GM19238 (cell line): Measurements from ENCODE around the gene TNC.

Experiments used
- DNase-seq: peaks from one replicate; pipeline ENCODE4 v3.0.0; 2011; ENCODE audit warnings: low spot score; ENCODE audit not compliant: insufficient read length

TNC gene

DNA sequence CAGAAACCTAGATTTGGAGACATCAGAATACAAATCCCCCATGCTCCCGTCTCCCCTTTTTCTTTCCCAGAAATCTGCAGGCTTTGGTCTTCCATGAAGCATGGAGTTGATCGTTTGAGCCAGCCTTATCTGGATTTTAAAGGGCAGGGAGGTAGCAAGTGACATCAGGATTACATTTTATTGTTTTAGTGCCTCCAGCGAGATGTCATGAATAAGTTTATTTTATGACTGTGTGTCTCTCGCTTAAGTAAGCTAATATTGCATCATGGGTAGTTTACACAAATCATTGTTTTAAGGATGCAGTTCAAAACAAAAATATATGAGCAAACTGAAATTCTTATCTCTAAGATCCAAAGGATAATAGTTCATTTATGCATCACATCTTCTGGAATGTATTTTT lies 136.9 kb downstream of the TNC start:
- DNase-seq: no peak

DNA sequence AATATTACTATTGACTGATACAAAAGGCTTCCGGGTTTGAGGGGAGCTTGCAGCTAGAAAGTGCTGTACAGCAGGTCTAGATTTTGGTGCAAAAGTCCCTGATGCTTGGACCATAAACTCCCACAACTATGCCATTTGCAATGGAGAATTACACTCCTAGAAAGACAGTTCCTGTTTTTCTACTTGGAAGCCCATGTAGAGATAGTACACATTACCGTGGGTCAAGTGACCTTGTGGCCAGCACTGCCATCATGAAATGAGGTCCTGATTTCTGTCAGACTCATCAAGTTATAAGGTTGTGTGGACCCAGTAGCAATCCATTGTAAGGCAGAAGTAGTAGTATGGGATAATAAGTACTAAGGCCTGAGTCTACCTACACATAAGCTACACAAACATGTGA lies 144.7 kb downstream of the TNC start:
- DNase-seq: no peak

DNA sequence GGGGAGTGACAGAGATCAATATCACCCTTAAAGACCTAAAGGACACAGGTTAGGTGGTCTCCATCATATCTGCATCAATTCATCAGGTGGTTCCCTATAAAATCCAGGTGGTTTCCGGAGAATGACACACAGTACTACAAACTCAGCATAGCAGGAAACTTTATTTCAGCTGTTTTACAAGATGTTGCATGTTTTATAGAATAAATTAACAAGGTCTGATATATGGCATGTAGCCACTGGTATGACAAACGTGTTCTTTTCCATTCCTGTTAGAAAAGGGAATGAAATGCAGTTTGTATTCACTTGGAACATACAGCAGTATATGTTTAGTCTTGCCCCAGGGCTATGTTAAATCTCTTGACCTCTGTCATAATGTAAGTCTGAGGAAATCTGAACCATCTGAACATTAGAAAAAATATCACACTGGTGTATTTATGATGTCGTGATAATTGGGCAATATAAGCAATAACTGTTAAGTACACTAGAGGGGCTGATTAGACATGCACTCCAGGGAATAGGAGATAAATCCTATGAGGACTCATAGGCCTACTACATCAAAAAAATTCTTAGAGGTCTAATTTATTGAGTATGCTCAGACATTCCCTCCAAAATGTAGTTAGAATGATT lies 145.3 kb downstream of the TNC start:
- DNase-seq: no peak
